Measurements from ENCODE around the gene MRPL33. TPM values are rescaled to one million over a fixed set of nuclear protein-coding genes. Genes with fewer than 3 reads are reported as not detected.

Gene MRPL33
- total and polyA plus RNA-seq, 3 donors from 2014 or later, result 142 to 204 (median 175) TPM

DNA sequence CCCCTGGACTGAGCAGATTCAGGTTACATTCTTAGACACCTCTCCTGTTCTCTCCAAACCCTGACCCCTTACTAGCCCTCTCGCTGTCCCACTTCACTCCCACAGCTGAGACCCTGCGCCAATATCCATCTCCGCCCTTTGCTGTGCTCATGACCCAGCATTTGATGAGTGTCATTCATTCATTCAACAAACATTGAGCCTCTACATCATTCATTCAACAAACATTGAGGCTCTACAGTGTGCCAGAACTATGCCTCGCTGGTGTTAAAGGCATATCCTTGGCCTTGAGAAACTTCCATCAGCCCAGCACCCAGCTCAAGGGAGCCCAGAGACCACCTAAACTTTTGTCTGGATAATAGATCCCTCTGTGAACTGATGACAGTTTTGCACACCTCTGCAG is 41.9 kb upstream of the MRPL33 start:
- Histone ChIP-seq H3K27ac (no peak overlapping the region), H3K4me3 (no peak overlapping the region), H3K27me3 (no peaks in the 10 kb centered on the region), H3K36me3 (ENCODE audit: low read depth, missing control alignments) (no peaks in the 10 kb centered on the region), H3K4me1 (peaks cover 11% of the 10 kb centered on the region), H3K9me3 (no peaks in the 10 kb centered on the region)
- DNase-seq, result no peak
- WGBS, 2 donors, result 96 to 97% methylated on average over 4 of the region's 4 CpGs
- intact Hi-C loops (cut with DNase I; ENCODE audit: low total_unique reads), result no loop called here
- TF ChIP-seq, protein P1, sequence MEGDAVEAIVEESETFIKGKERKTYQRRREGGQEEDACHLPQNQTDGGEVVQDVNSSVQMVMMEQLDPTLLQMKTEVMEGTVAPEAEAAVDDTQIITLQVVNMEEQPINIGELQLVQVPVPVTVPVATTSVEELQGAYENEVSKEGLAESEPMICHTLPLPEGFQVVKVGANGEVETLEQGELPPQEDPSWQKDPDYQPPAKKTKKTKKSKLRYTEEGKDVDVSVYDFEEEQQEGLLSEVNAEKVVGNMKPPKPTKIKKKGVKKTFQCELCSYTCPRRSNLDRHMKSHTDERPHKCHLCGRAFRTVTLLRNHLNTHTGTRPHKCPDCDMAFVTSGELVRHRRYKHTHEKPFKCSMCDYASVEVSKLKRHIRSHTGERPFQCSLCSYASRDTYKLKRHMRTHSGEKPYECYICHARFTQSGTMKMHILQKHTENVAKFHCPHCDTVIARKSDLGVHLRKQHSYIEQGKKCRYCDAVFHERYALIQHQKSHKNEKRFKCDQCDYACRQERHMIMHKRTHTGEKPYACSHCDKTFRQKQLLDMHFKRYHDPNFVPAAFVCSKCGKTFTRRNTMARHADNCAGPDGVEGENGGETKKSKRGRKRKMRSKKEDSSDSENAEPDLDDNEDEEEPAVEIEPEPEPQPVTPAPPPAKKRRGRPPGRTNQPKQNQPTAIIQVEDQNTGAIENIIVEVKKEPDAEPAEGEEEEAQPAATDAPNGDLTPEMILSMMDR (IDR thresholded peaks at IDR 0.05), result no peak

DNA sequence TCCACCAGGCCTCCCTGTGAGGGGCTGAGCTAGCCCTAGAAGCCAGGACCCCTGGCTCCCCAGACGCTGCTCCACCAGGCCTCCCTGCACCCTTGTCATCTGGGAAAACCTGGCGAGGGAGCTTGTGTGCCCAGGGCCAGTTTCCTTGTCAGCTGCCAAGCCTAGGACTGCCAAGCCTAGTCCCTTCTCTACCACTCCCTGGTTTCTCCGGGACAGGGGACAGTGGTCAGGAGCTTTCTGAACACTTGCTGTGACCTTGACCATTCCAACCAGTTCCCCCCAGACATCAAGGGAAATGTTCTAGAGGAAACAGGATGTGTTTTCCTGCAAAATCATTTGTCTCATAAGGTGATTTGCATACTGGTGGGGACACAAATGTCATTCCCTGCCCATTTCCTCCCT is 41.3 kb upstream of the MRPL33 start:
- Histone ChIP-seq H3K4me3 (no peak overlapping the region), H3K27ac (no peak overlapping the region), H3K4me1 (peaks cover 10% of the 10 kb centered on the region), H3K36me3 (ENCODE audit: low read depth, missing control alignments) (no peaks in the 10 kb centered on the region), H3K9me3 (no peaks in the 10 kb centered on the region), H3K27me3 (no peaks in the 10 kb centered on the region)
- 59 to 66% methylated on average over 3 of the region's 3 CpGs for WGBS, 2 donors
- TF ChIP-seq, protein P1 (IDR thresholded peaks at IDR 0.05), result no peak
- no peak for TF ChIP-seq POLR2A (IDR thresholded peaks at IDR 0.05)
- intact Hi-C loops (cut with DNase I; ENCODE audit: low total_unique reads), result no loop called here
- no peak for DNase-seq

DNA sequence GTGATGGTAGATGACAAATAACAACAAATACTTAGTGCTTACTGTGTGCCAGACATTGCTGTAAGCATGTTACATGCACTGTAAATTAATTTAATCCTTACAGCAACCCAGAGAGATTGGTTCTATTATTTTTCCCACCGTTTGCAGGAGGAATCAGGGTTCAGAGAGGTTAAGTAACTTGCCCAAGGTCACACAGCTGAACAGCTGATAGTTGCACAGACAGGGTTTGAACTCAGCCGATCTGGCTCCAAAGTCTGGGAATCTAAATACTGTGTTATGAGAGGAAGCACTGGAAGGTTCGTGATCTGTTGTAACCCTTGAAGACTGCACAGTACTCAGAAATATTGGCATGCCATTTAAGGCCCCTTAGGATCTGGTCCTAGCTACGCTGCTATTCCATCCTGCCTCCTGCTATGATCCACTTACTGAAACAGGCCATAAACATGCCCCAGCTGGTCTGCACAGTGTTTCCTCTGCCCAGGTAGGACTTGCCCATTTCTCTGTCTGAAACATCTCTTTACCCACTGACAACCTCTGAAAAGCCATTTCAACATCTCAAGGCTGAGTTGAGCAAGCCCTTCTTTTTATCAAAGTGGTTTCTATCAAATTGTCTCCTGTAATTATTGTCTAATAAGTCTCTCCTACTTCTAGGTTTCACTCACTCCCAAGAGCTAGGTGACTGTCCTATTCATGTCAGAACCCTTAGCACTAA is 40.4 kb upstream of the MRPL33 start:
- intact Hi-C loops (cut with DNase I; ENCODE audit: low total_unique reads), result no loop called here

DNA sequence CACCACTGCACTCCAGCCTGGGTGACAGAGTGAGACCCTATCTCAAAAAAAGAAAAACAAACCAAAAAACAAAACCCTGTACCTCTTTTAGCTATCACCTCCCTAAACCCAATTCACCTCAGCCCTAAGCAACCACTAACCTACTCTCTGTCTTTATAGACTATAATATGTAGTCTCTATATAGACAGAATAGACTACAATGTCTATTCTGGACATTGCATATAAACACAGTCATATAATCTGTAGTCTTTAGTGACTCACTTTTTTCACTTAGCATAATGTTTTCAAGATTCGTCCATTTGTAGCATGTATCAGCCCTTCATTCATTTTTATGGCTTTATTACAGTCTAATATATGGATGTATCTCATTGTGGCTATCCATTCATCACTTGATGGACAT is 37.2 kb upstream of the MRPL33 start:
- intact Hi-C loops (cut with DNase I; ENCODE audit: low total_unique reads), result no loop called here
- peaks cover 9% of the 10 kb centered on the region for H3K4me1 ChIP-seq

More for the DNA sequence above, 40.4 kb upstream of the MRPL33 start:
- Histone ChIP-seq H3K27ac (no peak overlapping the region), H3K9me3 (no peaks in the 10 kb centered on the region), H3K27me3 (no peaks in the 10 kb centered on the region), H3K36me3 (ENCODE audit: low read depth, missing control alignments) (no peaks in the 10 kb centered on the region), H3K4me3 (no peak overlapping the region), H3K4me1 (peaks cover 9% of the 10 kb centered on the region)
- TF ChIP-seq, protein P1 (IDR thresholded peaks at IDR 0.05), result no peak
- no peak for DNase-seq
- 53 to 66% methylated on average over 4 of the region's 4 CpGs for WGBS, 2 donors

More for the DNA sequence above, 37.2 kb upstream of the MRPL33 start:
- WGBS, 2 donors, result 86 to 90% methylated on average over 1 of the region's 1 CpG
- H3K27ac ChIP-seq, result no peak overlapping the region
- H3K36me3 ChIP-seq (ENCODE audit: low read depth, missing control alignments), result no peaks in the 10 kb centered on the region
- no peaks in the 10 kb centered on the region for H3K27me3 ChIP-seq
- no peak overlapping the region for H3K4me3 ChIP-seq
- TF ChIP-seq, protein P1 (IDR thresholded peaks at IDR 0.05), result no peak
- TF ChIP-seq POLR2A (IDR thresholded peaks at IDR 0.05), result no peak
- no peak for DNase-seq
- no peaks in the 10 kb centered on the region for H3K9me3 ChIP-seq
